NCI-H446 treated with DMSO at 0.1 percent for 48 hours (cell line): ENCODE measurements around the gene MFAP5.
"Not testable (repeated sequence)": the region's sequence is repeated elsewhere in the genome, so short reads cannot be mapped to it uniquely, and the experiment has no call there.

Experiments used
- DNase-seq: peaks from one replicate; lab custom pipeline; 2025; lab: John Stamatoyannopoulos, UW

The MFAP5 gene

DNA sequence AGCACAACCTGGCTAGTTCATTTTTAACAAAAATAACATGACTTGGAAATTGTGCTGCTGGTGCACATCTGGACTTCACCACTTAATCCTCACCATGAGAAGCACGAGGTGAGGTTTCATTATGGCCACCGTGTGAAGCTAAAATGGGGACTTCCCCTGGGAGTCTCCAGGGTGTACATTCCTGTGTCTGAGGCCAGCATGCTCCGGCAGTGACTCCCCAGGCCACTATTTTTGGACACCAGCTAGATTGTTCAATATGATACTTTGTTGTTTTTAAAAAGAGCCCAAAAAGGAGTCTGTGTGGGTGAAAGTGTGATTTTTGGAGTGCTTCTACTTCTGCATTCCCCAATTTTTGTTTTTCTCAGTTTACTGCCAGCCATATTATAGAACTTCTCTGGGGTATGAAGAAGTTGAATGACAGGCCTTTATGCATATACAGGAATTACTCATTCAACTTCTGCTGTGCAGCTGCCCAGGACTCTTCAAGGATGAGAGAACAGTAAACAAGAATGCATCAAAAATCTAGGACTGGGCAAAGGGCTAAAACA lies 33.1 kb downstream of the MFAP5 start:
- no peak for DNase-seq

DNA sequence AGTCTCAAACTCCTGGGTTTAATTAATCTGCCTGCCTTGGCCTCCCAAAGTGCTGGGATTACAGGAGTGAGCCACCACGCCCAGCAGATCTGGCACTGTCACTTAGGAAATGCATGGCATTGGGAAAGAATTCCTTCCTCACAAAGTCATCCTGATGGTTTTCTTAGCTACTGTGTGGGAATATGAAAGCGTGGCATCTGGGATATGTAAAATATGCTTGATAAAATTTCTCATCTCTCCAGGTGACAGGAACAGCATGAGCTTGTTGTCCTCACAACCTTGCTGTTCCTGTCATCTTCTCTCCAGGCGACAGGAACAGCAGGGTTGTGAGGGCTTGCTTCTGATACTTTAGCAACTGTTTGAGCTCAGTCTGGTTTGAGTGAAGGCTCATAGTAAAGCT lies 33.9 kb downstream of the MFAP5 start:
- no peak for DNase-seq

DNA sequence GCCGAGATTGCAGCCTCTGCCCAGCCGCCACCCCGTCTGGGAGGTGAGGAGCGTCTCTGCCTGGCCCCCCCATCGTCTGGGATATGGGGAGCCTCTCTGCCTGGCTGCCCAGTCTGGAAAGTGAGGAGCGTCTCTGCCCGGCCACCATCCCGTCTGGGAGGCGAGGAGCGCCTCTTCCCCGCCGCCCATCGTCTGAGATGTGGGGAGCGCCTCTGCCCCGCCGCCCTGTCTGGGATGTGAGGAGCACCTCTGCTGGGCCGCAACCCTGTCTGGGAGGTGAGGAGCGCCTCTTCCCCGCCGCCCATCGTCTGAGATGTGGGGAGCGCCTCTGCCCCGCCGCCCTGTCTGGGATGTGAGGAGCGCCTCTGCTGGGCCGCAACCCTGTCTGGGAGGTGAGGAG lies 37.9 kb downstream of the MFAP5 start:
- DNase-seq = not testable (repeated sequence)

DNA sequence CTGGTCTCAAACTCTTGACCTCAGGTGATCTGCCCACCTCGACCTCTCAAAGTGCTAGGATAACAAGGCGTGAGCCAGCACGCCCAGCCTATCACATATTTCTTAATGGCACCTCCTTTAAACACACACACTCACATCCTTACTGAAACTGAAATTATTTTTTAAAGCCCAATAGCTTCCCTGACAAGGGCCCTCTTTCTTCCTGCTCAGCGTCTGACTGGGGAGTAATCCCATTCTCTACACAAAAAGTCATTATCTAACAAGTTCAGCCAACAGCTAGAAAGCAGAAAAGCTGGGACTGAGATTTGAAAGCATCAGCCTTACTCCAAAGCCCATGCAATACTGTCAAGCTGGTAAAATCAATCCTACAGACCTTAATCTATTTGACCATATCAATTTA lies 40.0 kb downstream of the MFAP5 start:
- no peak for DNase-seq

DNA sequence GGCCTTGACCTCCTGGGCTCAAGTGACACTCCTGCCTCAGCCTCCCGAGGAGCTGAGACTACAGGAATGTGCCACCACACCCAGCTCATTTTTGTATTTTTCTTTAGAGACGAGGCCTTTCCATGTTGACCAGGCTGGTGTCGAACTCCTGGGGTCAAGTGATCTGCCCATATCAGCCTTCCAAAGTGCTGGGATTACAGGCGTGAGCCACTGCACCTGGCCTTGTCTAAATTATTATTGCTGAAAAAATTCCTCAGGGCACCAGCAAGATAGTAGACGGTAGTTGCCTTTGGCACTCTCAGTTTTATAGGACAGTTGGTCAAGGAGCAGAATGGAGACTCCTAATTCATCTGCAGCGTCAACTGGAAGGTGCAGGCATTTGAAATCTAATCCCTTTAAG lies 47.4 kb downstream of the MFAP5 start:
- DNase-seq = no peak

DNA sequence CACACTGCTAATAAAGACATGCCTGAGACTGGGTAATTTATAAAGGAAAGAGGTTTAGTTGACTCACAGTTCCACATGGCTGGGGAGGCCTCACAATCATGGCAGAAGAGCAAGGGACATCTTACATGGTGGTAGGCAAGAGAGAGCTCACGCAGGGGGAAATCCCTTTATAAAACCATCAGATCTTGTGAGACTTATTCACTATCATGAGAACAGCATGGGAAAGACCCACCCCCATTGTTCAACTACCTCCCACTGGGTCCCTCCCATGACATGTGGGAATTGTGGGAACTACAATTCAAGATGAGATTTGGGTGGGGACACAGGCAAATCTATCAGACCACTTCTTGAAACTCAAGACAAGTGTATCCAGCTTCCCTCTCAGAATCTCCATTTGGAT lies 48.7 kb downstream of the MFAP5 start:
- DNase-seq = not testable (repeated sequence)

DNA sequence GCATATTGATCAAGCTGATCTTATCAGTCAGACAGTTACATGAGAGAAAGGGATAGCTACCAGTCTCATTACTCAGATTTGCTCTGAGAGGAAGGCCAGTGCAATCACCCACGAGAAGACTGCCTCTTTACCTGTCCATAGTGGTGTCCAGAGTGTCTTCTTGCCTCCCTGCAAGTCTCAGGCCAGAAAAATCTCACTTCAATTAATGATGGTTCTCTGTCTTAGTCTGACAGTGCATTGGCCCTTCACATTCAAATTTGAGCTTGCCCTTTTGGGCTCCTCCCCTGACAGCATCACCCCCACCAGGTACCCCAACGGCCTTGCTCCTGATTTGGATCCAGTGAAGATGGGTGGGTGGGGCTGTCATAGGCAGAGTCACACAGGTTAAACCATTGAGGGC lies 50.0 kb downstream of the MFAP5 start, which contains the start of gene AICDA:
AICDA (minus strand) TSS at position 231 of the 400 bp plus-strand sequence; CDS start at position 139, 92 bp downstream.
- DNase-seq = no peak

DNA sequence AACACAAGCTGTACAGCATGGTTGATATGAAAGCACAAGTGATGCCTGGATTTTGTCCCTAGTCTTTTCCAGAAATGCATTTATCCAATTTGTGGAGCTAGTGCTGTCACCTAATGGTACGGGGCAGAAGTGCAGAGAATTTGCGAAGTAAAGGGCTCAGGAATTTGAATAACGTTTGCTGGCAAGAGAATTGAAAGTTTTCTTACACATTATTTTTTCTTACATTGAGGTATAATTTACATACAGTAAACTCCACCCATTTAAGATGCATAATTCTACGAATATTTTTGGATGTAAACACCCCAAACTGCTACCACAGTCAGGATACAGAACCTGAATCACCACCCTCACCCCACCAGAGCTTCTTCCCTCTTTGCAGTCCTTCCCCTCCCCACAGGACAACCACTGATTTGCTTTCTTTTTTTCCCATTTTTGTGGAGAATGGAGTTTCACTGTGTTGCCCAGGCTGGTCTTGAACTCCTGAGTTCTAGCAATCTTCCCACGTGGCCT lies 53.5 kb downstream of the MFAP5 start:
- no peak for DNase-seq

DNA sequence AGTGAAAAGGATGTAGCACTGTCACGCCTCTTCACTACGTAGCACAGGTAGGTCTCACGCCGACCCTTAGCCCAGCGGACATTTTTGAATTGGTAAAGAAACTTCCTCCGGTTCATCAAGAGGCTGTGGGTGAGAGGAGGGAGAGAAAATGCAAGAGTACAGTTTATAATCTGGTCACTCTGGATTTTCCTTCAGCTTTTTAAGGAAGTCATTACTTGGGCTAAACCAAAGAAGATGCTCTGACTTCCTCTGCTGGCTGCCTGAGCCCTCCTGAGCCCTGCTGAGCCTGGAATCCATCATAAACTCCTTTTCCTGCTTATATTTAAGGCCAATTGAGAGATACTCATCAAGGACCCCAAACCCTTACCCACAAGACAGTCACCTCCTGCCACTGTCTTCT lies 55.7 kb downstream of the MFAP5 start:
- no peak for DNase-seq

DNA sequence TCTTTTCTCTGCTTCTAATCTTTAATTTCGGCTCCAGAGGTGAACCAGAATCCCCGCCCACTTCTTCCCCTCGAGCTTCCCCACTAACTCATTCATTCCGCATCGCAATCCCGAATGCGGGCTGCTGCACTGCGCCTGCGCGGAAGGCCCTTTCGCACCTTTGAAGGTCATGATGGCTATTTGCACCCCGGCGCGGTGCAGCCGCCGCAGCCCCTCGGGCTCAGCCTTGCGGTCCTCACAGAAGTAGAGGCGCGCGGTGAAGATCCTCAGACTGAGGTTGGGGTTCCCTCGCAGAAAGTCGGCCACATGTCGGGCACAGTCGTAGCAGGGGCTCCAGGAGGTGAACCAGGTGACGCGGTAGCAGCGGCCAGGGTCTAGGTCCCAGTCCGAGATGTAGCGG lies 57.6 kb downstream of the MFAP5 start:
- no peak for DNase-seq

DNA sequence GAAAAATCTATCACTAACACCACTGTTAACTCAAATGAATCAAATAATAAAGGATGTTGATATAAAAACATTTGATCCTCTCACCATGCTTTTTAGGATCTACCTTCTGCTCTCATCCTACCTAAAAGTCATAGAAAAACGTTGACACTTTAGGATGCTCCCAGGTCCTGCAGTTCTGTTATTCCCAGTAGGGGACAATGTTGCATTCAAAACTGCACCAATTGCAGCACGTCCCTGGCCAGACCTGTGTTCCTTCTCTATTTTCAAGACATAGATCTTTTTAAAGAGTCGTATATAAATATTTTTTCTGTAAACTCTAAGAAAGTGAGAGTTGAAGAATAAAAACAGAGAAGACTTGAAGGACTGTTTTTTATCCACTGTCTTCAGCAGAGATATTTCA lies 58.8 kb downstream of the MFAP5 start:
- no peak for DNase-seq

DNA sequence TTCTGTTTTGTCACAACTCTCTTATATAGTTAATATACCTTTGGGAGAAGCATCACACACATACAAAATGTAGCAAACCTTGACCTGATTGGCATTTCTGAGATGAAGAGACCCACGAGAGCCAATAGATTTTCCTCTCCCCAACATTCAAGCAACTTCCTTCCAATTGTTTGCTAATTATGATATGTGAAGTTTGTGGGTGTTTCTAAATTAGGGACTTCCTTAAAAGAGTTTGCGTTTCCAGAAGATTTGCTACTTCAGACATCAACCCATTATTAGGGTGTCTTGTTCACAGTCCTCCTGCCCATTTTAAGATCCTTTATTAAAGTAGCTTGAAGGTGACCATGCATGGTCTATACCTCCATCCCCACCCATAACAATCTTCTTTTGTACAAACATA lies 59.3 kb downstream of the MFAP5 start:
- no peak for DNase-seq

DNA sequence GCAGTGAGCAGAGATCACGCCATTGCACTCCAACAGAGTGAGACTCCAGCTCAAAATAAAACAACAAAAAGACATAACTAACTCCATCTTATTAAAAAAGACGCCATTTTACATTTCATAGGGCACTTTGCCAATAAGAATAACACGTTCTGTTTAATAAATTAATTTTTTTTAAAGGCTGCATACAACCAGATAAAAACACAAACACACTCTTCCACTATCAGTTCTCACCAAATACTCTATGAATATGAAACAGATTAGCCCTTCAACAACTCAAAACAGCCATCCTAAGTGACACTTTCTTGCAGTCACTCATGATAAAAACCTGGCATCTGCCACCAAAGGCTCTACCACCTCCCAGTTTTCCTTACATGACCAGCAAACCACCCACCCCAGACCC lies 66.1 kb downstream of the MFAP5 start:
- no peak for DNase-seq
